Islet of Langerhans (tissue), 1 donor: Measurements from ENCODE around the gene TSPAN15.
"Not testable (repeated sequence)": the region's sequence is repeated elsewhere in the genome, so short reads cannot be mapped to it uniquely, and the experiment has no call there.

Experiments
- FAIRE-seq: peaks from one replicate; lab custom pipeline; 2011; peaks lifted over from hg19 to GRCh38; lab: Jason Lieb, UNC

The TSPAN15 gene

GRCh38 chr10:69488856-69489255 is 37.6 kb downstream of the TSPAN15 start:
- FAIRE-seq, result not testable (repeated sequence)

DNA sequence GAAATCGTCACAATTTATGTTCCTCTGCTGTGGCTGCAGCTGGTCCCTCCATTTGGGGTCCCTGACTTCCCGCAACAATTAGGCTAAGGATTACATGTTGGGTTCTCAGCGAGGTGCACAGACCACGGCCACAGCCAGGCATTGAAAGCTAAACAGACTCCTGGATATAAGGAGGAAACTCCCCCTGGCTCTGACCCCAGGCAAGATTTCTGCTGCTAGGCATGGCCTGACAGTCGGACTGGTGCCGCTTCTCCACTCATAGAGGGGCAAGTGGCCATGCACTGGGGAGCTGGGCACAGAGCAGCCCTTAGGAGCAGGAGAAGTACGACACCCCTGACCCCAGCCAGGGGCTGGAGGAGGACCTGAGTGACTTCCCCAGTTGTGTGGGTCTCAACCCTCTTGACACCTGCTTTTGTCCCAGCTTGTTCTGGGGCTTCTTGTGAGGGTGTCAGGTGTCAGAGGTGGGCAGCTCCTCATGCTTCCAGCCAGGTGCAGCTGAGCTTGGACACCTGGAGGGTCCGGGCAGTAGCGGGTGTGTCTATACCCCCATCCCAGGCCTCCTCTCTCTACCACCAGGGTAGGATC is 38.3 kb downstream of the TSPAN15 start:
- FAIRE-seq, result no peak

DNA sequence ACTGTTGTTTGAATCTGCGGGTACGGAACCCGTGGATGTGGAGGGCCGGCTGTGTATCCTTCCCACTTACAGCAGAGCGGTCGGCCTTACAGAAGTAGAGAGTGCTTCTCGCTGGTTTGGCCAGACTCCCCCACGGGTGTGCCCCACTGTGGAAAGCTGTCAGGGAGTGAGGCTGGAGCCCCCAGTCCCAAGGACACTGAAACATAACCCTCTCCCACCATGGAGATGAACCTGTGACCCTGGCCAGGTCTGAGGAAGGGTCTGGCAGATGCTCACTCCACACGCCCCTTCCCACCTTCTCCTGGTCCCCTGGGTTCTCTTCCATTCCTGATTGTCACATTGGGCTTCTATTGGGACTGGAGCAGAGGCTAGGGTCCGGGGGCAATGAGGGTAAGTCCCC is 39.6 kb downstream of the TSPAN15 start:
- no peak for FAIRE-seq

- FAIRE-seq, result no peak
Measured at GRCh38 chr10:69491611-69492010, 40.3 kb downstream of the TSPAN15 start.

DNA sequence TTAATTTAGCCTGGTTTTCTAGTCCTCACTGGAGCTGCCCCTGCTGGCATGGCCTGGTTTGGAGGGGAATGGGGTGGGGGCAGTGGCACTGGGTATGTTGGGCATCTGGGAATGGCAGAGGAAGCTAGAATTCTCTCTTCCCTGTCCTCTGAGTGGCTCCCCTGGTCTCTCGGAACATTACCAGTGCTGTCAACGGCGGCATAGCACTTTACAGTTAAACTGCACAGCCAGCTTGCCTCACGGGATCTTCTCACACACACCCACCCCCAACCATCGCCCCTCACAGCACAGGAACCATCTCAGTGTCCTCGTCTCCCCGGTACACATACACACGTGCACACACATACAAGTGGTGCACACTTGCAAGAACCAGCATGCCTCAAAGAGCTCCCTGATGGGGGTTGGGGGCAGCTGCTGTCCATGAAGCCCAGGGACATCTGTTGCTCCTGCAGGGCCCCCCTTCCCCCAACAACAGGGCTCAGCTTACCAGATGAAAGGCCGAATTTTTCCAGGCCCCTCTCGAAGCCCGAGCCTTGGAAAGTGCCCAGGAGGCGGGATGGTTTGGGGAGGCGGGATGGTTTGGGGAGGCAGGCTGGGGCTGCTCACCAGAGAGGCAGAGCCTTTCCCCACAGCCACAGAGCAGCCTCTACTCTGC is 41.0 kb downstream of the TSPAN15 start:
- FAIRE-seq, result no peak

DNA sequence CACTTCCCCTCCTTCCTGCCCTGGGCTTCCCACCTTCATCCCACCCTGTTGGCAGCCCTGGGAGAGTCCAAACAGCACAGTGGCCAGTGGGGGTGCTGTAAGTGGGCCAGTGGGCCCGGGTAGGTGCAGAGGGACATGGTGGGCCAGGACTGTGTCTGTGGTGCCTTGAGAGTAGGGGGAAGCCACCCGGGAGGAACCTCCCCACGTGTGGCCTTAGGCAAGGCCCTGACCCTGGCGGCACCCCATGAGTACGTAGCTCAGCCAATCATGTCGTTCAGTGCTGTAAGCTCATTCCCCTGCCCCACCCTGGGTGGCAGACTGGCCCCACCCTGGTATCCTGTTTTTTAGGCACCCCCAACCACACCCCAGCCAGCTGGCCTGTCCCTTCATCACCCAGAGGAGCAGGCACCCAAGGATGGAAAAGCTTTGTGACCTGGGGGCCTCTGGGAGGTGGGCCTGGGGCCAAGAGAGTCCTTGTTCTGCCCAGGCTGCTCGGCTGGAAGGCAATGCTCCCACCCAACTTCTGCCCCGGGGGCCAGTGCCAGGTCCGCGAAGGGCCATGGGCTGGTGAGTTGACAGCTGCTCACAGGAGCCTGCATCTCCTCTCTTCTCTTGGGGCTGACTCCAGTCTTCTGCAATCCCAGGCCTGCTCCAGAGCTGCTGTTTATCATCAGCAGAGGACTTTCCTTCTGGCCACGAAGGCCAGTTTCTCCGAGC is 41.6 kb downstream of the TSPAN15 start:
- no peak for FAIRE-seq

GRCh38 chr10:69494626-69495558 is 43.6 kb downstream of the TSPAN15 start:
- FAIRE-seq, result no peak

DNA sequence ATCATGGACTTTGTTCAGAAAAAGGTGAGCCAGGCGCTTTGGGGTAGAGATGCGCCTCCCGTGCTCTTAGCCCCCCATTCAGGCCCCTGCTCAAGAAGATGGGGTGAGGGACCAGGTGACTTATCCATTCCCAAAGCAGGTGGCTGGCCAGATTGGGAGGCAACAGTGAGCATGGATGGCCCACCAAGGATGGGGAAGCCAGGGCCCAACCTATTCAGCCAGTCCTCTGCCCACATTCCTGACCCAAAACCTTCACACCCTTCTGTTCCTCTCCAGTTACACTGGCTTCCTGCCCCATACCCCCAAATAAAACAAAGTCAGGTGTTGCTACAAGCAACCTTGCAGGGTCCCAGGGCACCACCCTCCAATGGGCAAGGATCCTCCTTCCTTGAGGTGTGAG is 44.4 kb downstream of the TSPAN15 start:
- FAIRE-seq, result no peak

- FAIRE-seq, result no peak
Measured at GRCh38 chr10:69496352-69497230, 45.3 kb downstream of the TSPAN15 start.

DNA sequence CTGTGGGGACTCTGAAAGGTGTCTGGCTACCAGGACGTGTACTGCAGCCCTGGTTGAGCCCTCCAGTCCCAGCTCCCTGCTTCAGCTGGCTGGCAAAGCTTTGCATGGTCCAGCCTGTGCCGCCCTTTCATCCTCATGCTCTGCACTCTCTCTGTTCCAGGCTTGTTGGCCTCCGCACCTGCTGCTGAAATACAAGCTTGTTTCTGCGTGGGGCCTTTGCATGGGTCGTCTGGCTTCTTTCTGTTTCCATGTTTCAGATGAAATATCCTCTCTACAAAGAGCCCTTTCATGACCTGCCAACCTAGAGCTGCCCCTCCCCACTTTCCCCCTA is 45.9 kb downstream of the TSPAN15 start:
- FAIRE-seq, result no peak

- no peak for FAIRE-seq
Measured at GRCh38 chr10:69497611-69498390, 46.5 kb downstream of the TSPAN15 start.

DNA sequence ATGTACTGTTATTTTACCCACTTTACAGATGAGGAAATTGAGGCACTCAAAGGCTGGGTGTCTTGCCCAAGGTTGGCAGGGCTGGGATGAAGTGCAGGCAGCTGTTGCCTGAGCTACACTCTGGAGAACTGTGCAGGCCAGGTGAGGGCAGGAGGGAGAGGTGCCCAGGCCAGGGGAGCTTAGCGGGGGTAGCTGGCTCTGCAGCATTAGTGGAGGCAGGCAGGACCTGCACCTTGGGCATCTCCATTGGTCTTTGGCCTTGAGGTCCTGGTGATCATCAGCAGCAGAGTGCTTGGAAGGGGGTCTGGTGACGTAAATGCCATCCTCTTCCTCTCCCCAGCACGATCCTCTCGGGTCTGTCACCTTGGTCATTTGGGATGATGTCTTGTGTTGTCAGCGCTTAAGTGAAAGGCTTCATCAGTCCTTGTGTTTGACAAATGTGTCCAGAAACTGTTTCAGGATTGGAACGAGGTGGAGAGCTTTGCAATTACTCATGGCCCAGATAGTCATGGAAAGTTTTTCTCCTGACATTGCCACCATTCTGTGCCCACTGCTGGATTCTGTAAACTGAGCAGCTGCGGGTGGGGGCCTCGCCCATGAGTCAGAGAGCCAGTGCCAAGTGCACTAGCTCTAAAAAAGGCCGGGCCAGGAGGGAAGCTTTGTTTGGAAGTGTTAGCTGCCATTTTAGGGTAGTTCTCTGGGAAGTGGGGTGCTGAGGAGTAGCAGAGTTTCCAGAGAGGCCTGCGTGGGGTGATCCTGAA is 47.6 kb downstream of the TSPAN15 start:
- FAIRE-seq, result no peak

GRCh38 chr10:69499726-69500689 is 48.7 kb downstream of the TSPAN15 start:
- FAIRE-seq, result no peak

DNA sequence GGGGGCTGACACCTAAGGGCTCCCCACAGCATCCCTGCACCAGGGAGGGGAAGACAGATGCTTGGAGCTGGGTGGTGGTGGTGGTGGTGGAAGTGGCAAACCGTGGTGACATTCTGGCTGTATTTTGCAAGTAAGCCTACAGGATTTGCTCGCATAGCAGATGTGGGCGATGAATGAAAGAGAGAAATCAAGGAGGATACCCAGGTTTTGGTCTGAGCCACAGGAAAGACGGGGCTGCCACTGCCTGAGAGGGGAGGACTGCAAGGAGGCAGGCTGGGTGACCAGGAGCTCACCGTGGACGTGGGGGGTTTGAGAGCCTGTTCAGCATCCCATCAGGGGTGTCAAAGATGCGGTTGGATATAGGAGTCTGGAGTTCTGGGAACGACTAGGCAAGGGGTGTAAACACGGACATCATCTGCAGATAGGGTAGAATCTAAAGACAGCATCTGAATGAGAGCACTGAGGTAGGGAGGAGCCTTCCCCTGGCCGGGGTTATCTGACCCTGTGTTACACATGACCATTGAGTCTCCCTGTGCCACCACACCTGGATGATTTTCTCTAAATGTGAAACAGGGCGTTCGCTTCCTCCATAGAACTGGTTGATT is 49.7 kb downstream of the TSPAN15 start:
- FAIRE-seq, result no peak

DNA sequence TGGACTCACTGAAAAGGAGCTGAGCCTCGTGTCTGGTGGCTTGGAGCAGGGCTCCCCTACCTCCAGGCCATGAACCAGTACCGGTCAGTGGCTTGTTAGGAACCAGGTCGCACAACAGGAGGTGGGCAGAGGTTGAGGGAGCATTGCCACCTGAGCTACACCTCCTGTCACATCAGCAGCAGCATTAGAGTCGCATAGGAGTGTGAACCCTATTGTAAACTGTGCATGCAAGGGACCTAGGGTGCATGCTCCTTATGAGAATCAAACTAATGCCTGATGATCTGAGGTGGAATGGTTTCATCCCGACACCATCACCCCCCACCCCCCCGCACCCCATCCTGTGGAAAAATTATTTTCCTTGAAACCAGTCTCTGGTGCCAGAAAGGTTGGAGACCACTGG is 50.4 kb downstream of the TSPAN15 start:
- FAIRE-seq, result no peak

- no peak for FAIRE-seq
Measured at GRCh38 chr10:69502589-69502988, 51.3 kb downstream of the TSPAN15 start.

DNA sequence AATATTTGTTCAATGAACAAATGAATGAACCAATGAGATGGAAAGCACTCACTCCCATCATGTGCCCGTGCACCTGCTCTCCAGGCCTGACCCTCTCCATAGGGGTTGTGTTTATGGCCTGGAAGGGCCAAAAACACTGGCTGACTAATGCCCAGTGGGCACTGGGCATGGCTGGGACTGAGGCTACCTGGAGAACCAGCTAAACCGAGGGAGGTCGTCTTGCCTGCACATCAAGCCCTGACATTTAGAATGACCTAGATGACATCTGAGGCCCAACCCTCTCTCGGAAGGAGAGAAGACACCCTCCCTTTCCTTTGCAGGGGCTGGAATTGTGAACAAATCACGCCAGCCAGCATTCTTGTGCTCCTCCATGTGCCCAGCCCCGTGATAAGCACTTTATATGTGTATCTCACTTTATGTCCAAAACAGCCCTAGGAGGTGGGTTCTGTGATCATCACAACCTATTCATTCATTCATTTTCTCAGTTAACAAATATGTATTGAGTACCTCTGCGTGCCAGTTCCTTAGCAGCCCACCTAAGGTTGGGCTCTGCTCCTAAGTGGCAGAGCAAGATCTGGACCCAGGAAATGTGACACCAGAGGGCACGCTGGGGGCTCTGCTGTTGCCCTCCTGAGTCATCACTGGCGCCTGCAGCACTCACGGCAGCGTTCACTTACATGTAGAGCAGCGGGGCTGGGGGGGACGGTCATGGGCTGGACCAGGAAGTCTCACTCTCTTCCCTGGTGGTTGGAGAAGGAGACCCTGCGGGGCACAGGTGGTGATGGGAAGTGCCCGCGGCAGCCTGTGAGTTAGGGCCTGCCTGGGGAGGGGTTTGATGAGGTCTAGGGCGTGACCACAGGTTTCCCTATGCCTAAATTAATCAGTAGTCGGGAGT is 52.0 kb downstream of the TSPAN15 start:
- no peak for FAIRE-seq

- no peak for FAIRE-seq
Measured at GRCh38 chr10:69503896-69504265, 52.6 kb downstream of the TSPAN15 start.
